ENCODE results near the gene HSPBP1. TPM values are rescaled to one million over a fixed set of nuclear protein-coding genes. Genes with fewer than 3 reads are reported as not detected.

Gene HSPBP1
- total RNA-seq, 1 donor from 2014 or later: 23.4 TPM

GRCh38 chr19:55273978-55274707, 5.8 kb downstream of the HSPBP1 start:
- DNase-seq: no peak

- DNase-seq: no peak
These were observed 7.8 kb downstream of the HSPBP1 start for GRCh38 chr19:55272142-55272541.

- no peak for DNase-seq
These were observed 9.6 kb downstream of the HSPBP1 start for GRCh38 chr19:55270172-55270942.

DNA sequence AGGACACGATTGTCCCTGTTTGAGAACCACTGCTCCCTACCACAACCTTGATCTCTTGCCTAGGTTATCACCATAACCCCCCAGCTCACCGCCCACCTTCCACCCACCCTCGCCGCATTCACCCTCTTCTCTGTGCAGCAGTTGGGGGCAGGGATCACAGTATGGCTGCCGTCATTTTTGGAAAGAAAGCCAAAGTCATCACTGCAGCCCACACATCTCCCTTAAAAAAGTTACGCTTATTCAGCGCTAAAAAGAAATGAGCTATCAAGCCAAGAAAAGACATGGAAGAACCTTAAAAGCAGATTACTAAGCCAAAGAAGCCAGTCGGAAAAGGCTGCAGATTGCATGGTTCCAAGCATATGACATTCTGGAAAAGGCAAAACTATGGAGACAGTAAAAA, 10.6 kb downstream of the HSPBP1 start:
- no peak for DNase-seq

GRCh38 chr19:55266840-55267239, 13.1 kb downstream of the HSPBP1 start:
- no peak for DNase-seq

GRCh38 chr19:55266404-55266803, 13.5 kb downstream of the HSPBP1 start:
- DNase-seq: no peak

GRCh38 chr19:55265723-55266386, 14.1 kb downstream of the HSPBP1 start:
- no peak for DNase-seq

DNA sequence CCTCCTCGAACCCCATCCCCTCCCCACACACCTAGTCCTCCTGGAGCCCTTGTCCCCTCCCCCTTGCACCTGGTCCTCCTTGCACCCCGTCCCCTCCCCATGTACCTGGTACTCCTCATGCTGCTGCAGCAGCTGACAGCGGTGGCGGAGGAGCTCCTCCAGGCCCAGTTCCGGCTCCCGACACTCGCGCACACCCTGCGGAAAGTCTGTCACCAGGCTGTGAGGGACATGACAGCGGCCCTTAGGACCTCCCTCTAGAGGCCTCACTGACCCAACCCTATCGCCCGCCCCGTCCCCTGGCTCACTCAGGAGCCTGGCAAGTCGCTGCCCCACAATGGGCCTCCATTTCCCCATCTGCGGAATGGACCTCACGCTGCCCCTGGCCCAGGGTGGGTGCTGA, 14.7 kb downstream of the HSPBP1 start:
- no peak for DNase-seq

DNA sequence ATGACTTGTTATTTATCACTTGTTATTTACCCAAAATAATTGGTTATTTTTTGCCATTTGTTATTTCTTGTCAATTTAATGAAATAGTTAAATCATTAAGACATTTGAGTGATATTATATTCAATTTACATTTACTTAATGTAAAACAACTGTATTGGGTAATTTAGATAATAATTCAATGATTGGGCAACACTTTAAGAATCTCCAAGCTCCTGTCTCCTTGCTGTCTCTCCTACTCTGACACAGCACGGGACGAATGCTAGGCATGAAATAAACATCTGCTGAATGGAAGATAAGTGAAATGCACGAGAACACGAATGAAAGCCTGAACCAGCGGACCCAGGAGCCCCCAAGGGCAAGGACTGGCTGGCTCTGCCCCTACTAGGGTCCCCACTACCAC, 15.4 kb downstream of the HSPBP1 start:
- DNase-seq: no peak

DNA sequence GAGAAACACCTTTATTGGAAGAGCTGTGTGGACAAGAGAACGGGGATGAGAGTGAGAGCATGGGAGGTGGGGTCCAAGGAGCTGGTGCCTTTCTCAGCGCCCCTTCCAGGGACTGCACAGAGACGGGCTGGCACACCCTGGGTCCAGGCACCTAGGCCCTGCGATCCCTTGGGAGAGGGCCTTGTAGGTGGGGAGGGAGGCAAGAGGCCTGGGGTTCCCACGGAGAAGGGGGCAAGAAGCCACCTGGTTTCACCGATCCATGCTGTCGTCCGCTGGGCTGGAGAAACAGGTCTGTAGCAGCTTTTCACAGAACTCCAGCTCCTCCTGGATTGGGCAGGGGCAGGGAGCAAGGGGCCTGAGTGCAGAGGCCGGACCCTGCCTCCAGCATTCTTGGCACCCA, 17.6 kb downstream of the HSPBP1 start:
- no peak for DNase-seq

DNA sequence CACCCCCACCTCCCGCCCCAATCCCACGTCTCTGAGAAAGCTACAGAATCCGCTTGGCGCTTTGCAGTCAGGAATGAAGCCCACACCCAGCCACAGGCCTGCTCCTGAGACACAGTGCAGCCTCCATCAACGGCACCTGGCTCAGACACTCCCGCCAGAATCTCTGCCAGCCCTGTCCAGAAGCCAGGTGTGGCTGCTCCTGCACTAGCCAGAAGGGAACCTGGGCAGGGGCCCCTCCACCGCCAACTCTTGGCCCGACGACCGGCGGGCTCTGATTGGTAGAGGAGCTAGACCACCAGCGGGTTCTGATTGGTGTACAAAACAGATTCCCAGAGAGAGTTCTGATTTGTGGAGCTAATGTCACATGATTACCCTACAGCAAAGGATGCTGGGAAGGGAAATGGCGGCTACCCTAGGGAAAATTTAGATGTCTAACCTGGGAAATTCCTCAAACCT, 18.2 kb downstream of the HSPBP1 start:
- DNase-seq: no peak

- no peak for DNase-seq
These were observed 20.2 kb downstream of the HSPBP1 start for GRCh38 chr19:55259540-55260210.

- peak; percentile 93 for DNase-seq
These were observed 20.9 kb downstream of the HSPBP1 start, which contains the start of gene PPP6R1 for GRCh38 chr19:55258828-55259539. Gene PPP6R1 (minus strand): TSS chr19:55259017. CDS start chr19:55247103, 11,914 bp downstream.

DNA sequence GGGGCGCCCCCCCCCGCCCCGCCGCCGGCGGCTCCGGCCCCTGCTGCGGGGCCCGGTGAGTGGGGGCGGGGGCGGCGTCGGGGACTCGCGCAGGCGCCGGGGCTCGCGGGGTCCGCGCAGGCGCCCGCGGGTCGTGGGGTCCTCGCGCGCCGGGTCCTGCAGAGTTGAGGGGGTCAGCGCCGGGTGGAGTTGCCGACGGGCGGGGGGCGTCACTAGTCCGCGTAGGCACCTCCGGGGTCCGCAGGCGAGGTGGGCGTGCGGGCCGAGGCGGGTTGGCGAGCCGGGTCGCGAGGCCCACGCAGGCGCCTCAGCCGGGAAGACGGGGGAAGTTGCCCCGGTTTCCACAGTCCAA, 21.5 kb downstream of the HSPBP1 start:
- no peak for DNase-seq

GRCh38 chr19:55257461-55258420, 22.2 kb downstream of the HSPBP1 start:
- DNase-seq: no peak

GRCh38 chr19:55256562-55257460, 23.1 kb downstream of the HSPBP1 start:
- DNase-seq: no peak

- DNase-seq: no peak
These were observed 24.1 kb downstream of the HSPBP1 start for GRCh38 chr19:55255618-55256423.

- DNase-seq: no peak
These were observed 25.3 kb downstream of the HSPBP1 start for GRCh38 chr19:55254625-55254977.

Data from occipital lobe (tissue), 2 donors.